Lung (tissue), 12 donors: ENCODE results near the gene TRANK1. TPM values are rescaled to one million over a fixed set of nuclear protein-coding genes. Genes with fewer than 3 reads are reported as not detected.

Source experiments
- ATAC-seq: fragments of 200-7000 bp; cut with Tn5 transposase; one replicate; pipeline ENCODE4 v1.9.1; 2020; ENCODE audit warnings: moderate number of reproducible peaks; ENCODE audit not compliant: insufficient read depth, low FRiP score
- DNase-seq, 3 donors: peaks; one replicate each; pipeline ENCODE4 v3.0.0-alpha.2; 2013 to 2017
- H3K27ac ChIP-seq, 2 donors: one replicate each; pipeline ENCODE4 v1.5.1; 2013; ENCODE audit warnings: mild to moderate bottlenecking in 2 of 2, moderate library complexity in 2 of 2, control low read depth in 1 of 2, inconsistent platforms in 1 of 2, low read depth in 1 of 2, low read length in 1 of 2
- H3K27me3 ChIP-seq, 3 donors: one replicate each; pipeline ENCODE4 v1.5.1; 2013; ENCODE audit warnings: low read length in 2 of 3; ENCODE audit not compliant: control insufficient read depth in 3 of 3, insufficient read depth in 3 of 3
- H3K36me3 ChIP-seq, 4 donors: one replicate each; pipeline ENCODE4 v1.5.1; 2013; ENCODE audit warnings: low read length in 4 of 4, mild to moderate bottlenecking in 1 of 4, moderate library complexity in 1 of 4; ENCODE audit not compliant: control insufficient read depth in 4 of 4, insufficient read depth in 4 of 4
- H3K4me1 ChIP-seq, 5 donors: one replicate each; pipeline ENCODE4 v1.5.1; 2013; ENCODE audit warnings: low read length in 5 of 5, mild to moderate bottlenecking in 2 of 5, moderate library complexity in 1 of 5; ENCODE audit not compliant: control insufficient read depth in 5 of 5, insufficient read depth in 5 of 5
- H3K4me3 ChIP-seq: one replicate; pipeline ENCODE4 v1.5.1; 2013; ENCODE audit warnings: mild to moderate bottlenecking, control low read depth, moderate library complexity
- H3K9ac ChIP-seq, 2 donors: one replicate each; pipeline ENCODE4 v1.5.1; 2013; ENCODE audit warnings: low read length in 2 of 2, control low read depth in 1 of 2; ENCODE audit not compliant: insufficient read depth in 1 of 2
- H3K9me3 ChIP-seq, 4 donors: one replicate each; pipeline ENCODE4 v1.5.1; 2013; ENCODE audit warnings: low read length in 3 of 4, mild to moderate bottlenecking in 1 of 4, moderate library complexity in 1 of 4; ENCODE audit not compliant: control insufficient read depth in 4 of 4, insufficient read depth in 3 of 4
- WGBS, 2 donors: extraction: QIAGEN DNeasy Blood & Tissue Kit; methylation state at CpG; one replicate each; pipeline ENCODE4 v1.1.7; 2013; 5-methylcytosine and 5-hydroxymethylcytosine counted together
- polyA plus RNA-seq, 2 donors: library from polyadenylated mRNA; stranded (reverse); fragments of 200-250 nt; gene quantifications; one replicate each; pipeline ENCODE4 v1.2.1, GENCODE V29; 2013
- total RNA-seq, 2 donors: library from RNA; depleted of rRNA in 1 of 2; stranded (reverse); fragments of >200 nt in 1 of 2; gene quantifications; one replicate each; pipeline ENCODE4 v1.2.1, GENCODE V29; 2014 to 2021
- TF ChIP-seq, protein P1 (sequence below): IDR thresholded peaks from 2 replicates; pipeline ENCODE4 v1.5.1; 2012; ENCODE audit warnings: mild to moderate bottlenecking; ENCODE audit errors: control extremely low read depth, extremely low read depth
- donor health status: control.
- donor health status: control.
- donor health status: Bipolar disorder and iron deficiency.
- donor health status: healthy.
- donor health status: DM: yes; HTN: yes; CAD: no.

The TRANK1 gene
- total and polyA plus RNA-seq, 4 donors = 4.3 to 34.3 (median 15.1) TPM

DNA sequence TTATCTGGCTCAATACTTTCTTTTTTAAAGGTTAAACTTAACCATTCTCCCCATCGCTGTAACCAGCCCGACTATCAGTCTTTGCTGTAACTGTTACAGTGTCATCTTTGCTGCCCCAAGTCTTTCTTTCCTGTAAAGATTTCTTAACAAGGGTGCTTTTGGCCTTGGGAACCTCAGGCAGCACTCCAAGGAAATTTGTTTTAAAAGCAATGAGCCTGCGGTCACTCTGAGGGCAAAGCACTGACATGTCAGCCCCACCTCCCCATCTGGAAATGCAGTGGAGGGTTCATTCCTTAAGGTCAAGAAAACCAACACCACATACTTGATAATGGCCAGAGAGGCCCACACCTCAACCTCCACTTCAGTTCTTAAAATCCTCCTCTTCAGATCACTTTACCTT is 3.2 kb downstream of the TRANK1 start:
- ATAC-seq (no peak), DNase-seq (peak in 1 of 3 donors; percentile 21)
- peaks cover 0 to 21% (median 6%) of the 10 kb centered on the region in 5 donors for H3K4me1 ChIP-seq
- no peaks in the 10 kb centered on the region for H3K27me3 ChIP-seq
- H3K4me3 ChIP-seq = no peak overlapping the region
- peaks cover 0 to 2% (median 0%) of the 10 kb centered on the region in 4 donors for H3K9me3 ChIP-seq
- no peak overlapping the region for H3K27ac ChIP-seq
- no peaks in the 10 kb centered on the region for H3K36me3 ChIP-seq
- TF ChIP-seq, protein P1, sequence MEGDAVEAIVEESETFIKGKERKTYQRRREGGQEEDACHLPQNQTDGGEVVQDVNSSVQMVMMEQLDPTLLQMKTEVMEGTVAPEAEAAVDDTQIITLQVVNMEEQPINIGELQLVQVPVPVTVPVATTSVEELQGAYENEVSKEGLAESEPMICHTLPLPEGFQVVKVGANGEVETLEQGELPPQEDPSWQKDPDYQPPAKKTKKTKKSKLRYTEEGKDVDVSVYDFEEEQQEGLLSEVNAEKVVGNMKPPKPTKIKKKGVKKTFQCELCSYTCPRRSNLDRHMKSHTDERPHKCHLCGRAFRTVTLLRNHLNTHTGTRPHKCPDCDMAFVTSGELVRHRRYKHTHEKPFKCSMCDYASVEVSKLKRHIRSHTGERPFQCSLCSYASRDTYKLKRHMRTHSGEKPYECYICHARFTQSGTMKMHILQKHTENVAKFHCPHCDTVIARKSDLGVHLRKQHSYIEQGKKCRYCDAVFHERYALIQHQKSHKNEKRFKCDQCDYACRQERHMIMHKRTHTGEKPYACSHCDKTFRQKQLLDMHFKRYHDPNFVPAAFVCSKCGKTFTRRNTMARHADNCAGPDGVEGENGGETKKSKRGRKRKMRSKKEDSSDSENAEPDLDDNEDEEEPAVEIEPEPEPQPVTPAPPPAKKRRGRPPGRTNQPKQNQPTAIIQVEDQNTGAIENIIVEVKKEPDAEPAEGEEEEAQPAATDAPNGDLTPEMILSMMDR = no peak
- no peak overlapping the region for H3K9ac ChIP-seq
- 57 to 74% methylated on average over 3 of the region's 3 CpGs for WGBS, 2 donors

DNA sequence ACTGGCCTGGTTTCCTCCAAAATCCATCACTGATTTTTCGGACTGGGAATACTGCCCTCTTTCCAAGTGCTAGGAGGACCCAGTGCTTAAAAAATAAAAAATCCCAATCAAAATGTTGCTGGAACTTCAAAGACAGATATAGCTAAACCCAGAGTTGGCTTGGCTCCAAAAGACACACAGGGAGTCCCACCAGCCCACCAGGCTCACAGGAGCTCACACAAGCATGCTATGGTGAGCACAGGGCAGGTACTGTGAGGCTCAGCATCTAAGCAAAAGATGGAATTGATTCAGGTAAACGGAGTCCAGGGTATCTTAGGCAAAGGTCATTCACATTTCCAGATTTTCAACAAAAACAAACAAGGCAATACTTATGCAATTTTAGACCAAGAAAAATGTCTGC is 3.7 kb downstream of the TRANK1 start:
- H3K27me3 ChIP-seq = no peaks in the 10 kb centered on the region
- no peak for ATAC-seq
- H3K36me3 ChIP-seq = no peaks in the 10 kb centered on the region
- H3K4me1 ChIP-seq = peaks cover 0 to 21% (median 6%) of the 10 kb centered on the region in 5 donors
- no peak for DNase-seq
- no peak overlapping the region for H3K4me3 ChIP-seq
- TF ChIP-seq, protein P1 = no peak
- no peak overlapping the region for H3K27ac ChIP-seq
- 78 to 92% methylated on average over 2 of the region's 2 CpGs for WGBS, 2 donors
- no peaks in the 10 kb centered on the region for H3K9me3 ChIP-seq
- peak overlapping the region in 1 of 2 donors; percentile 43 for H3K9ac ChIP-seq

DNA sequence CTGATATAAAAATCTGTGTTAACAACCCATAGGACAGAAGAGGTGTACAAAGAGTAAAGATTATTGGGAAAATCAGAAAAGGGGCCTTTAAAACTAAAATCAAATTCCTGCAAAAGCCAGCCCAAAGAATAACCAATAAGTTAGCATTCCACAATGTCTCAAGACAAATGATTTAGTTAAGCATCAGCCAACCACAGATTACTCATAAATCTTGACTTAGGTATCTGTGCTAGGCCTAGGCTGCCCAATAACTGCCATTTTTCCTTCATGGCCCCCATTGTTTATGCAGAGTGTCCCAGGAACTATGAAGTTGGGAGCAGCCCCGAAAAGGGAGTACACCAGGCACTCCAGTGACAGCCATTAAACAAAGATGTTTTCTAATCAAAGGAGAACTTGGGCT is 7.4 kb downstream of the TRANK1 start:
- no peak for DNase-seq
- Histone ChIP-seq H3K4me1 (peaks cover 5 to 22% (median 7%) of the 10 kb centered on the region in 5 donors), H3K27ac (no peak overlapping the region), H3K9me3 (no peaks in the 10 kb centered on the region), H3K4me3 (no peak overlapping the region), H3K36me3 (no peaks in the 10 kb centered on the region), H3K27me3 (no peaks in the 10 kb centered on the region), H3K9ac (no peak overlapping the region)
- 92 to 97% methylated on average over 1 of the region's 1 CpG for WGBS, 2 donors
- ATAC-seq = no peak
- TF ChIP-seq, protein P1 = no peak
